ENCODE measurements around the gene COA8.

COA8 gene

DNA sequence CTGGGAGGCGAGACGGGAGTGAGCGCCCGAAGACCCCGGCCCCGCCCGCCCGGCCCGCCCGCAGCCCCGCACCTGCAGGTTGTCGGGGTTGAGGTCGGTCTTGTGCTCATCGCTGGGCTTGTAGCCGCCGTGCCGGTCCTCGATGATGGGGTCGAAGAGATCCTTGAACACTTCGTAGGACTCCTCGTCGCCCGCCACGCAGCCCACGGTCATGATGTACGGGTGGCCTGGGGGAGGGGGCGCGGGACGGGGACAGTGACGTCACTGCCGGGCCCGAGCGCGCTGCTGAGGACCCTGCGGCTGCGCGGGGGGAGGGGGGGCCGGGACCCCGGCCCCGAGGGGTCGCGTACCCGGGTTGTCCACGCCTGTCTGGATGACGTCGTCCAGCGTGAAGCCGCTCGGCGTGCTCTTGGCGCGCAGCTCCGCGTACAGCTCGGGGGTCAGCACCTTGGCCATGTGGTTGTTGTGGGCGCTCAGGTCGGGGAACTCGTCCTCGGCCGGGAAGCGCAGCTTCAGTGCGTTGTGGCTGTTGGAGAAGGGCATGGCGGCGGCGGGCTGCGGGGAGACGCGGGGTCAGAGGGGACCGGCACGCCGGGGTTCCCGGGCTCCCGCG lies 40.7 kb upstream of the COA8 start:
- peak; percentile 43 for DNase-seq
- Histone ChIP-seq H2BK120ac (ENCODE audit: low read depth, low read length) (no peak overlapping the region), H3K9ac (ENCODE audit: low read length) (peak overlapping the region; percentile 68), H3K36me3 (ENCODE audit: control insufficient read depth in 1 of 2, insufficient read depth in 2 of 2, low read depth in 1 of 2, low read length in 2 of 2) (peaks cover 0 to 4% of the 10 kb centered on the region in 2 experiments), H3K4ac (ENCODE audit: low read depth in 1 of 2, low read length in 2 of 2) (no peak overlapping the region), H2BK15ac (ENCODE audit: low read depth, poor library complexity, severe bottlenecking) (peak overlapping the region; percentile 35), H3K27me3 (ENCODE audit: control insufficient read depth in 1 of 2, insufficient read depth in 1 of 2, low read length in 2 of 2) (peaks cover 10 to 15% of the 10 kb centered on the region in 2 experiments), H3K18ac (ENCODE audit: low read depth in 1 of 2, low read length in 2 of 2) (peak overlapping the region in 1 of 2 experiments; percentile 65), H2BK5ac (ENCODE audit: low read depth, low read length, poor library complexity, severe bottlenecking) (no peak overlapping the region), H4K91ac (ENCODE audit: low read length) (no peak overlapping the region), H3K4me3 (ENCODE audit: insufficient read depth in 1 of 2, low read depth in 1 of 2, low read length in 2 of 2) (peak overlapping the region; percentile 54 to 71), H3K14ac (ENCODE audit: low read length in 2 of 2) (no peak overlapping the region), H3K9me3 (ENCODE audit: control insufficient read depth, low read length) (no peaks in the 10 kb centered on the region), H3K4me2 (ENCODE audit: low read length, poor library complexity, severe bottlenecking) (peak overlapping the region; percentile 83), H3K4me1 (ENCODE audit: control insufficient read depth, insufficient read depth, low read depth, low read length) (peaks cover 70% of the 10 kb centered on the region), H4K8ac (ENCODE audit: low read length) (peak overlapping the region; percentile 56), H2BK12ac (ENCODE audit: low read length in 2 of 2) (peak overlapping the region in 1 of 2 experiments; percentile 61), H3K79me1 (replicated peaks; ENCODE audit: low read length, poor library complexity, severe bottlenecking) (peaks cover 2% of the 10 kb centered on the region), H2AK5ac (ENCODE audit: low read length, severe bottlenecking) (no peak overlapping the region), H2AFZ (ENCODE audit: low read depth, low read length) (peak overlapping the region; percentile 32), H3K23ac (ENCODE audit: low read length in 2 of 2) (peak overlapping the region in 1 of 2 experiments; percentile 91), H3K27ac (ENCODE audit: low read length, poor library complexity, severe bottlenecking) (no peak overlapping the region)
- WGBS = 2% methylated on average over 44 of the region's 74 CpGs

DNA sequence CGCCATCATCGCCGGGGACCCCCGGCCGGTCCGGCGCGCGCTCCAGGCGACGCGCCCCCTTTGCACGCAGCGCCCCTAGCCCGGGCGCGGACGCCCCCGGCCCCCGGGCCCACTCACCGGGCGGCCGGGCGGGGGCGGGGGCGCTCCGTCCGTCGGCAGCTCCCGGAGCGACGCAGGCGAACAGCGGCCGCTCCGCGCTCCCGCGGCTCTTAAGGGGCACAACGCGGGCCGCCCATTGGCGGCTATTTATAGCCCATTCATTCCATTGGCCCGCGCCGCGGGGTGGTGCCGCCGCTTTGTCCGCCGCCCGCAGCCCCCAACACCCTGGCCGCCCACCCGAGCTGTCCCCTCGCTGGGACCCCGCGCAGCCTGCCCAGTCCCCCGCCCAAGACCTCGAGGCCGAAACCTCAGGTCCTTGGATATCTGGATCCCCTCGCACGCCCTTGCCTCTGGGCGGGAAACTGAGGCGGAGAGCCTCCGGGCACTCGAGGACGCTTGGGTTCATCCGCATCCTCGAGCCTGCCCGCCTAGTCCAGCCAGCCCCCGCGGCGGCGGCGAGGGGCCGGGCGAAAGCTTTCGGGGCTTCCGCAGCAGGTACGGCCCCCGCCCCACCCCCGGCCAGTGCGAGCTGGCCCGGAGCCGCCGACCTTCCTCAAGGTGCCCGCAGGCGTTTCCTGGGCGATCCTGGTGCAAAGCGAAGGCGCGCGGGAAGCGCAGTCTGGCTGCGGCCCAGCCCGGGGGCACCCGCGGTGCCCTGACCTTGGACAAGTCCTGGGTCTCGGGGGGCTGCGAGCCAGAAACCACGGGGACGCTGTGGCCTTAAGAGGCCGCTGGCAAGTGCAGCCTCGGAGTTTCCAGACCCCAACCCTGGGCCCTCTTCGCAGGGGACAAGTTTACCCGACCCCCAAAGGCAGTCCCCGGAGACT lies 39.8 kb upstream of the COA8 start, which contains the start of gene CKB:
Gene CKB, minus strand, starts transcription at position 182 of the 926 bp plus-strand sequence. CDS start 337 bp downstream, outside the sequence.
- Histone ChIP-seq H2BK120ac (ENCODE audit: low read depth, low read length) (no peak within 1 kb of the TSS), H3K4me2 (ENCODE audit: low read length, poor library complexity, severe bottlenecking) (peak within 1 kb of the TSS; percentile 83), H4K8ac (ENCODE audit: low read length) (peak within 1 kb of the TSS; percentile 56), H4K91ac (ENCODE audit: low read length) (no peak within 1 kb of the TSS), H3K9me3 (ENCODE audit: control insufficient read depth, low read length) (no peaks in the 10 kb centered on the region), H2BK12ac (ENCODE audit: low read length in 2 of 2) (peak within 1 kb of the TSS in 1 of 2 experiments; percentile 61), H2BK5ac (ENCODE audit: low read depth, low read length, poor library complexity, severe bottlenecking) (no peak within 1 kb of the TSS), H2BK15ac (ENCODE audit: low read depth, poor library complexity, severe bottlenecking) (peak within 1 kb of the TSS; percentile 35), H3K36me3 (ENCODE audit: control insufficient read depth in 1 of 2, insufficient read depth in 2 of 2, low read depth in 1 of 2, low read length in 2 of 2) (peaks cover 0 to 4% of the 10 kb centered on the region in 2 experiments), H3K4me1 (ENCODE audit: control insufficient read depth, insufficient read depth, low read depth, low read length) (peaks cover 74% of the 10 kb centered on the region), H3K23ac (ENCODE audit: low read length in 2 of 2) (peak within 1 kb of the TSS in 1 of 2 experiments; percentile 91), H3K14ac (ENCODE audit: low read length in 2 of 2) (peak within 1 kb of the TSS in 1 of 2 experiments; percentile 19), H3K79me1 (replicated peaks; ENCODE audit: low read length, poor library complexity, severe bottlenecking) (peaks cover 2% of the 10 kb centered on the region), H3K9ac (ENCODE audit: low read length) (peak within 1 kb of the TSS; percentile 68), H2AFZ (ENCODE audit: low read depth, low read length) (peak within 1 kb of the TSS; percentile 32), H3K27me3 (ENCODE audit: control insufficient read depth in 1 of 2, insufficient read depth in 1 of 2, low read length in 2 of 2) (peaks cover 10 to 15% of the 10 kb centered on the region in 2 experiments), H3K4me3 (ENCODE audit: insufficient read depth in 1 of 2, low read depth in 1 of 2, low read length in 2 of 2) (peak within 1 kb of the TSS; percentile 54 to 71), H3K18ac (ENCODE audit: low read depth in 1 of 2, low read length in 2 of 2) (peak within 1 kb of the TSS in 1 of 2 experiments; percentile 65), H2AK5ac (ENCODE audit: low read length, severe bottlenecking) (no peak within 1 kb of the TSS), H3K27ac (ENCODE audit: low read length, poor library complexity, severe bottlenecking) (no peak within 1 kb of the TSS), H3K4ac (ENCODE audit: low read depth in 1 of 2, low read length in 2 of 2) (no peak within 1 kb of the TSS)
- peak; percentile 71 for DNase-seq
- WGBS = 4% methylated on average over 84 of the region's 107 CpGs

DNA sequence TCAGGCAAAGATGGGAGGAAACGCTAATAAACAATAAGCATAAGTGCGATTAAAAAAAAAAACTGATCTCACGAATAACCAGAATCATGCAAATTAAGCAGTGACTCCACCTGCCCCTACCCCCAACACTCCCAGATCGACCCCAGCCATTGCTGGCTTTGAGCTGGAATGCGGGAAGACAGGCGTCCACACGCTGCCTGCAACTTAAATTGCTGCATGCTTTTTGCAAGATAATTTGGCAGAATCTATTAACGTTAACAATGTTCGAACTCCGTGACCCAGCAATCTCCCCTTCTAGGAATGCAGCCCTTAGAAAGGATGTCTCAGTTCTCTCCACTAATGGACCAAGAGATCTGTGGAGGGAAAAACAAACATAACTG lies 39.2 kb upstream of the COA8 start:
- 40% methylated on average over 10 of the region's 10 CpGs for WGBS
- Histone ChIP-seq H2BK12ac (ENCODE audit: low read length in 2 of 2) (no peak overlapping the region), H4K8ac (ENCODE audit: low read length) (no peak overlapping the region), H3K27me3 (ENCODE audit: control insufficient read depth in 1 of 2, insufficient read depth in 1 of 2, low read length in 2 of 2) (peaks cover 10 to 15% of the 10 kb centered on the region in 2 experiments), H2AFZ (ENCODE audit: low read depth, low read length) (no peak overlapping the region), H3K4me3 (ENCODE audit: insufficient read depth in 1 of 2, low read depth in 1 of 2, low read length in 2 of 2) (no peak overlapping the region), H2BK5ac (ENCODE audit: low read depth, low read length, poor library complexity, severe bottlenecking) (no peak overlapping the region), H3K9me3 (ENCODE audit: control insufficient read depth, low read length) (no peaks in the 10 kb centered on the region), H3K4ac (ENCODE audit: low read depth in 1 of 2, low read length in 2 of 2) (no peak overlapping the region), H3K27ac (ENCODE audit: low read length, poor library complexity, severe bottlenecking) (no peak overlapping the region), H3K9ac (ENCODE audit: low read length) (no peak overlapping the region), H3K18ac (ENCODE audit: low read depth in 1 of 2, low read length in 2 of 2) (no peak overlapping the region), H3K36me3 (ENCODE audit: control insufficient read depth in 1 of 2, insufficient read depth in 2 of 2, low read depth in 1 of 2, low read length in 2 of 2) (peaks cover 0 to 4% of the 10 kb centered on the region in 2 experiments), H3K14ac (ENCODE audit: low read length in 2 of 2) (no peak overlapping the region), H3K23ac (ENCODE audit: low read length in 2 of 2) (no peak overlapping the region), H2AK5ac (ENCODE audit: low read length, severe bottlenecking) (no peak overlapping the region), H3K4me2 (ENCODE audit: low read length, poor library complexity, severe bottlenecking) (no peak overlapping the region), H2BK15ac (ENCODE audit: low read depth, poor library complexity, severe bottlenecking) (no peak overlapping the region), H3K79me1 (replicated peaks; ENCODE audit: low read length, poor library complexity, severe bottlenecking) (peaks cover 5% of the 10 kb centered on the region), H3K4me1 (ENCODE audit: control insufficient read depth, insufficient read depth, low read depth, low read length) (peaks cover 74% of the 10 kb centered on the region), H2BK120ac (ENCODE audit: low read depth, low read length) (no peak overlapping the region), H4K91ac (ENCODE audit: low read length) (no peak overlapping the region)
- no peak for DNase-seq

Data from mesenchymal stem cell (in vitro differentiated cells and primary cell).